Measurements from ENCODE around the gene SLC30A3.
A peak's percentile ranks its signal among the peaks of the same experiment; 100 is the strongest.
"Not testable (repeated sequence)": the region's sequence is repeated elsewhere in the genome, so short reads cannot be mapped to it uniquely, and the experiment has no call there.

The SLC30A3 gene, protein sequence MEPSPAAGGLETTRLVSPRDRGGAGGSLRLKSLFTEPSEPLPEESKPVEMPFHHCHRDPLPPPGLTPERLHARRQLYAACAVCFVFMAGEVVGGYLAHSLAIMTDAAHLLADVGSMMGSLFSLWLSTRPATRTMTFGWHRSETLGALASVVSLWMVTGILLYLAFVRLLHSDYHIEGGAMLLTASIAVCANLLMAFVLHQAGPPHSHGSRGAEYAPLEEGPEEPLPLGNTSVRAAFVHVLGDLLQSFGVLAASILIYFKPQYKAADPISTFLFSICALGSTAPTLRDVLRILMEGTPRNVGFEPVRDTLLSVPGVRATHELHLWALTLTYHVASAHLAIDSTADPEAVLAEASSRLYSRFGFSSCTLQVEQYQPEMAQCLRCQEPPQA

DNA sequence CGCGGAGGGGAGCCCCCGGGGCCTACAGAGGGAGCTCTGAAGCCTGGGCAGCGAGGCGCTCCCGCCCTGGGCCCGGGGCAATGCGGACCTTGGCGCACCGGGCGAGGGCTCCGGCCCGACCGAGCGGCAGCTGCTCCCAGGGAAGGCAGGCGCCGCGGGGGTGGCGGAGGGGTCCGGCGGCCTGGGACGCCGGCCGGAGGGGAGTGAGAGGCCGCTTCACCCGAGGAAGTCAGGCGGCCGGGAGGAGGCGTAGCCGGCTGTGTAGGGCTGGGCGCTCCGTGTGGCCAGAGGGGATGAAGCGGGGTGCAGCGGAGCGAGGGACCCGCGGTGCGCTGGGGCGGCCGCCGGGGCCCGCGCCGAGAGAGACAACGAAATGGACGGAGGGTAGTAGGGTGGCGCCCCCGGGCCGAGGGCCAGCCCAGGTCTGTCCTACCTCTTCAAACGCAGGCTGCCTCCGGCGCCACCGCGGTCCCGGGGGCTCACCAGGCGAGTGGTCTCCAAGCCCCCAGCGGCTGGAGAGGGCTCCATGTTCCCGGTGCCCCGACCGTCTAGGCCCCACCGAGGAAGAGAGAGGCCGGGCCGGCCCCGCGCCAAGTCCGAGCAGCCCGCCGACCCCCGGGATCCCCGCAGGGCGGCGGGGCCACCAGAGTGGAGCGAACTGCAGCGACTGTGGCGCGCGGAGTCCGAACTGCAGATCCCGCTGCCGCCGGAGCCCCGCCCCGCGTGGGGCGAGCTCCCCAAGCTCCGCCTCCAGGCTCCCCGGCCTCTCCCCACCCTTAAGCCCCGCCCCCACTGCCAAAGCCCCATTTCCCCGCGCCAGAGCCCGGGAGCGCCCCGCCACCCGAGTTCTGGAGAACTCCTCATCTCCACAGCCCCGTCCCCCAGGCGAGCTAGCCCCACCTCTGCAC lies at the start of gene SLC30A3:
Gene SLC30A3, minus strand, starts transcription at position 669 of the 908 bp plus-strand sequence. Its CDS starts 141 bp downstream, at position 528.
- DNase-seq, result peak in 1 of 14 donors; percentile 8

DNA sequence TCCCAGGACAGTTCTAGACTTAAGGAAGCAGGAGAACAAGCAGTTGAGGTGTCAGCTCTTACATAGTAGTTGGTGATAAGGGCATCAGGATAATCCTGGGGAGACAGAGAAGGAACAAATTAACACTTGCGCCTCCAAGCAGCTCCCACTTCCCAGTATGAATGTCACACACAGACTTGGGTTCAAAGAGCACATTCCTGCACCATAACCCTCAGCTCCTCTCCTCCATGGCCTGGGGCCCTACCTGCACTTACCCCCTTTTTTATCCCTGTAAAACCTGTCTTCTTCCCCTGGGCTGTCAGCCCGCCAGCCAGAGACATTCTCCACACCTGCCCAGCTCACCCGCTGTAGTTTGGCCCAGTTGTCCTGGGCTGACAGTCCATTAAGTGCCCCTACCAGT lies 49.3 kb upstream of the SLC30A3 start:
- no peak for DNase-seq

DNA sequence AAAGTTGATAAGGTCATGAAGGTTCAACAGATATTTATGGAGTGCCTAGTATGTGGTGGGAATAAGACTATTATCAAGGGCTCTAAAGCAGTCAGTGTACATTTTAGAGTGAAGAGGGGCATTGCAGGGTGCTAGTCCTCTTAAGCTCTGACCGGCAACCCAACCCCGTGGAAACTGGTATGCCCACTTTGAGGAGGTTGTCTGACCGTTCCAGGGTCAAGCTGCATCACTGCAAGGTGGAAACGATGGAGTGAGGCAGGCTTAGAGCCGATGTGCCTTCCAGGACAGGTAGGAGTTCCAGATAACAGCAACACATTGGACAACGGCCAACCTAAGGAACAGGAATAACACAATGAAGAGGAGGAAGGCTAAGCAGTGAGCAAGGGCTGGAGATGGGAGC lies 46.8 kb upstream of the SLC30A3 start:
- no peak for DNase-seq

DNA sequence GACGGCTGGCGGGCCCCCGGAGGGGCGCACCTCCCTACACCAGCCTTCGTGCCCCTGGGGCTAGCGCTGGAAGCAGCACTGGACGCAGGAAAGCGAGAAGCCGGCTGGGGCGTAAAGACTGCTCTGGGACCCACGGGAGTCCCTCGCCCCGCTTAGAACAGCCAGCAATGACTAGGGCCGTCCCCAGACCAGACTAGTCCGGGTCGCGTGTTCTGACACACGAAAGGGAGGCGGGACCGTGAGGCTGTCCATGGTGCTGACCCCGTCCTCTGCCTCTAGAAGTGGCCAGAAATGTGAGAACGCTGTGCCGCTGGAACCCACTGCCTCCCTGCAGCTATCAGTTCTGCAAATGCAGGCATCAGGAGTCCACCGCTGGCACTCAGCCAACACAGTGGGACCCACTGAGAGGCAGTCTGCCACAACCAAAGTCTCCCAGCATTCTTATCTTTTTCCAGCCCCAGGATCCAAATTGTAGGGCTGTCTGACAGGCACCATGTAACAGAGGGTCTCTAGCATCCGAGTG lies 45.6 kb upstream of the SLC30A3 start, which contains the start of gene UCN:
Gene UCN, minus strand, starts transcription at position 87 of the 523 bp plus-strand sequence. CDS start 550 bp downstream, outside the sequence.
- DNase-seq, result no peak

DNA sequence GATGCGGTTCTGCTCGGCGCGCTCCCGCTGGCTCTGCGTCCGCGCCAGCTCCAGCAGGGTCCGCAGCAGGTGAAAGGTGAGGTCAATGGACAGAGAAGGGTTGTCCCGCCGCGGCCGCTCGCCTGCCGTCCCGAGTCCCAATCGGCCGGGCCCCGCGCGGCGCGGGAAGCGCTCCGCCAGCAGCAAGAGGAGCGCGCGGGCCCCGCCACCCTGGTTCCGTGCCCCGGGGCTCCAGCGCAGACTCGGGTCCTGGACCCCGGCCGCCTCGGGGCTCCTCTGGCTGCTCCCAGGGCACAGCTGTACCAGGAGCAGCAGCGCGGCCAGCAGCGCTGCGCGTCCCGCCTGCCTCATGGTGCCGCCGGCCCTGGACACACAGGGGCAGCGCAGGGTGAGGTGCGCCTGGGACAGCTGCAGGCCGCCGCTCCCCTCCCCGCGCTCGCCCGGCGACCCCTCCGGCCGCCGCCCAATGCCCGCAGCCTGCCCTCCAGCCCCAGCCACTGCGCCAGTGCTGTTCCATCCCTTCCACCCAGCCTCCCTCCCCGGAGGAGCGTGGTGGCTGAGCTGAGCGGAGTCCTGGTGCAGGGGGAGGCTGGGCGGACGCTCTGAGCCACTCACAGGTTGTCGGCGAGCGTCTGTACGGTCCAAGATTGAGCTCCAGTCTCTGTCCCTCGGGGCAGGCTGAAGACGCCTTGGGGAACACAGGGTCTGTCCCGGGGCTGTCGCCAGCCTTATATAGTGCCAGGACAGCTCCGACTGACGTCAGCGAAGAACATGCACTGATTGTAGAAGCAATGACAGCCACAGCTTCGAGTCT lies 44.9 kb upstream of the SLC30A3 start:
- no peak for DNase-seq

DNA sequence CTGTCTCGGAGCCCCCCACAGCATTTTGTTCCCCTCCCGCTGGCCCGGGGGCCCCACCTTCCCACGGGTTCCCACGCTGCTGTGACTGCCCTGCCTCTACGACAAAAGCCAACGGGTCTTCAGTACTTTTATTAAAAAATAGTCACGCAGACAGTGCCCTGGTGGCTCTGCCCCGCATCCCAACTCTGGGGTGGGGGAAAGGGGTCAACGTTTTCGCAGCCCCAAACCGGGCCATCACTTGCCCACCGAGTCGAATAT lies 44.4 kb upstream of the SLC30A3 start:
- DNase-seq, result no peak

DNA sequence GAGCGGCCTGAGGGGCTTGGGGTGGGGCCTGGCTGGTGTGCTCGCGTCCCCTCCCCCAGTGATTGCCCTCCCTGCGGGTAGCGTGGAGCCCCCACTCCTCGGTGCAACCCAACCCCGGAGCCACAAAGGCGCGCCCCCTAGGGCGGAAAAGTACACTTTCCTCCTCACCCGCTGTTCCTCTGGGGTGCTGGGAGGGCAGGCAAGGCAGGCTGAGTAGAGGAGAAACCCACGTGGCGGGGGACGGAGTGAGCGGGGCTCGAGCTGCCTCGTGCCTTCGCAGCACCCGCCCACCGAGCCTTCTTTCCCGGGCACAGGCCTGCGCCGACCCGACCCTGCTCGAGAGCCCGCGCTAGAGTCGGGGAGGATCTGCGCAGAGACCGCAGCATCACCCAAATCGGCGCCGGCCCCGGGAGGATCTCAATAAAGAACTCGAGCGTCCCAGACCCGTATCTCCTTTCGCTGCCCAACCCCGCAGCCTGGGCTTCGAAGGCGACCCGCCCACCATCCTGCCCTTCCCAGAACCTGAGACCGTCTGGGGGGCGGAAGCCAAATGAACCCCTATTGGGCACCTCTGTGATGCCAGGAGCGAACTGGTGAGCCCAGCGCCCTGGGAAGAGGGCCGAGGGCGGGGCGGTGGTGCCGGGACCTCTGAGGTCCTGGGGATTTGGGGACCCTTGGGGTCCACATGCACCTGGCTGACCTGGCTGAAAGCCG lies 43.9 kb upstream of the SLC30A3 start:
- DNase-seq, result no peak

DNA sequence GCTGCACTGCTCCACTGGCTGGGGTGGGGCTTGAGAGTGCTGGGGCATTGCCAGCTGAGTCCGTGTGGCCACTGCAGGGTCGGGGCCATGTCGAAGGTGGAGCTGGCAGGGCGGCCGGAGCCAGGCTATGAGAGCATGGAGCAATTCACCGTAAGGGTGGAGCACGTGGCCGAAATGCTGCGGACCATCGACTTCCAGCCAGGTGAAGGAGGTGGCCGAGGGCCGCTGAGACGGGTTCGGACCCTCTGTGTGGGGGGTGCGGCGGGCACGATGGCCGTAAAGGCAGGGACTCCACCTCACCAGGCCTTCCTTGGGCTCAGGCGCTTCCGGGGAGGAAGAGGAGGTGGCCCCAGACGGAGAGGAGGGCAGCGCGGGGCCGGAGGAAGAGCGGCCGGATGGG lies 43.3 kb upstream of the SLC30A3 start:
- DNase-seq, result no peak

DNA sequence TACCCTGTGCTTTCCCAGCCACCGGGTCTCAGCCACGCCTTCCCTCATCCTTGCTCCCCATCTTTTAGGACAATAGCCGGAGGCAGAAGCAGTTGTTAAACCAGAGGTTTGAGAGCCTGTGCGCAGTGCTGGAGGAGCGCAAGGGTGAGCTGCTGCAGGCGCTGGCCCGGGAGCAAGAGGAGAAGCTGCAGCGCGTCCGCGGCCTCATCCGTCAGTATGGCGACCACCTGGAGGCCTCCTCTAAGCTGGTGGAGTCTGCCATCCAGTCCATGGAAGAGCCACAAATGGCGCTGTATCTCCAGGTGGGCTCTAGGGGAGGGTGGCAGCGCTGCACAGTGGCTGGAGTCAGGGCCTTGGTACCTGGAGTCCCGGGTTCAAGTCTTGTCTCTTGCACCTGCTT lies 42.7 kb upstream of the SLC30A3 start:
- no peak for DNase-seq

DNA sequence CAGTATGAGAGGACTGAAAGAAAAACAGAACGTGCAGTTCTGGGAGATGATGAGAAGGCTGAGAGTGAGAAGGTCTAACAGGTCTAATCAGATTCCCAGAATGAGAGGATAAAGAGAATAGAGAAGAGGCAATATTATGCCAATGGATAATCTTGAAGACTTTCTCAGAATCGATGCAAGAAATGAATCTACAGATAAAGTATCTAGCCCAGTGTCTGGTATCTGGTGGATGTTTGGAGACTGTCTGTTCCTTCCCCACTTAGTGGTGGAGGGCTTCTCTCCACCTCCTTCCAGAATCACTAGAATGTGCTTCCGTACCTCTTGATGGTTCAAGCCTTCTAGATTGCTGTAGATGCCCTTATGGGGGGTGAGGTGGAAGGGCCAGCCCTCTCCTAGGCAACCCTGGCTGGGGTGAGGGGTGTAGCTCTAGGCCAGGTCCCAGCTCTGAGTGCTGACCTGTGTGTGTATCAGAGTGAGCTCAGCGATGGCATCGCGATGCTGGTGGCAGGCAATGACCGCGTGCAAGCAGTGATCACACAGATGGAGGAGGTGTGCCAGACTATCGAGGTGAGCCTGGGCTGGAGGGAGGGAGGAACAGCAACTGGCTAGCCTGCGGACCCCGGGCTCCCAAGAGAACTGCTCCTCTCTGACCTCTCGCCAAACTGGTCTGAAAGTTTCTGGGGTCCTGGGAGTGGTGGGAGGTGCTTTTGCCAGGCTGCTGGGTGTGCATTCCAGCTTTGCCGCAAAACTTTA lies 41.8 kb upstream of the SLC30A3 start:
- no peak for DNase-seq

DNA sequence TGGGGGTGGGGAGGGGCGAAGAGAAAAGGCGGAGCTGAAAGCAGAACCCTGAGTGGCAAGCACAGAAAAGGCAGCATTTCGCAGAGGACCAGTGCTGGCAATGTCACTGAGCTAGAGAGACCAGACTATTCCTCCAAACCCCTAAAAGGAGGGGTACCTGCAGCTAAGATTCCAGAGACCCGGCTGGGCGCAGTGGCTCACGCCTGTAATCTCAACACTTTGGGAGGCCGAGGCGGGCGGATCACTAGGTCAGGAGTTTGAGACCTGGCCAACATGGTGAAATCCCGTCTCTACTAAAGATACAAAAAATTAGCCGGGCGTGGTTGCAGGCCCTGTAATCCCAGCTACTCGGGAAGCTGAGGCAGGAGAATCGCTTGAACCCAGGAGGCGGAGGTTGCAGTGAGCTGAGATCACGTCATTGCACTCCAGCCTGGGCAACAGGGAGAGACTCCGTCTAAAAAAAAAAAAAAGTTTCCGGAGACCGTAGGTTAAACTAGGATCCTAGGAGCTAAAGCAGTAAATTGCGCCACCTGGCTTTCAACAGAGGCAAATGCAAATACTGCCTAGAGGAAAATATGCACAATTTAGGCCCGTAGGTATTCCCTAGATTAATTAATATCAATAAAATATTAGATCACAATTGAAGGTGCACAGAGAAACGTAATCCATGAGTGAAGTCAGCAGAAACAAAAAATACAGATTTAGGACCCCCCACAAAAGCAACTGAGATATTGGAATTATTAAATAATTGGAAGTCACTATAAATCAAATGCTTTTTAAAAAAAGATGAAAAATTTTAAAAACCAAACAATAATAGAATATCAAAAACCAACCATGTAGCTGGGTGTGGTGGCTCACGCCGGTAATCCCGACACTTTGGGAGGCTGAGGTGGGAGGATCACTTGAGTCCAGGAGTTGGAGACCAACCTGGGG lies 40.5 kb upstream of the SLC30A3 start:
- peak in 2 of 14 donors; percentile 4 to 11 for DNase-seq

DNA sequence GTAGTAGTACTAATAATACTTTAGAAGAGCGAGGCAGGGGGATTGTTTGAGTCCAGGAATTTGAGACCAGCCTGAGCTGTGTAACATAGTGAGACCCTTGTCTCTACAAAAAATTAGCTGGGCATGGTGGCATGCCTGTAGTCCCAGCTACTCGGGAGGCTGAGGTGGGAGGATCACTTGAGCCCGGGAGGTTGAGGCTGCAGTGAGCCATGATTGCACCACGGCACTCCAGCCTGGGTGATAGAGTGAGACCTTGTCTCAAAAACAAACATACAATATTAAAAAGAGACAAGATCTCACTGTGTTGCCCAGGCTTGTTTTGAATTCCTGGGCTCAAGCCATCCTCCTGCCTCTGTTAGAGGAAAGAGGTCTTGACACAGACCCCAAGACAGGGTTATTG lies 37.8 kb upstream of the SLC30A3 start:
- DNase-seq, result not testable (repeated sequence)

DNA sequence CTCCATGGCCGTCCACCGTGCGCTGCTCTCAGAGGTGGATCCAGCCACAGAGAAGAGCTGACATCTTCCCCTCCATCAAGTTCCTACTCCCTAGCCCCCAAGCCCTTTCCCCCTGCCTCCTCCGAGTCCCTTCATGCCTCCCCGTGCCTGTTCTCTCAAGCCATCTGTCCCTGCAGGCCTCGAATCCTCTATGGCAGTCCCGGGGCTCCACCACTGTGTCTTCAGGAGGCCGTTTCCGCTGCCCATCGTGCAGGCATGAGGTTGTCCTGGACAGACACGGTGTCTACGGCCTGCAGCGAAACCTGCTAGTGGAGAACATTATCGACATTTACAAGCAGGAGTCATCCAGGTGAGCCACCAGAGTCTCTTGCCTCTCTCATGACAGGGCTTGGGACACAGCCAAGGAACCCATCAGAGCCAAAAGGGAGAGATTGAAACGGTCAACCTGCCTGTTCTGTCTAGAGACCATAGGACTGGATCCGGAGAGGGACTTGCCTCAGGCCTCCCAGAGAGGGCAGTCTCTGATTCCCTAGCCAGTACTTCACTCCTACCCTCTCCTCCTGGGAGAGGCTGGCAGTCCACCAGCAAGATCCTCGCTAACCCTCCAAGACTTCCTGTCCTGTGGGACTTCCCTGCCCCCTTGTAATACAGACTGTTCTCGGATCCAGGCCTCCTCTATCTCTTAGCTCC lies 35.7 kb upstream of the SLC30A3 start:
- DNase-seq, result no peak

DNA sequence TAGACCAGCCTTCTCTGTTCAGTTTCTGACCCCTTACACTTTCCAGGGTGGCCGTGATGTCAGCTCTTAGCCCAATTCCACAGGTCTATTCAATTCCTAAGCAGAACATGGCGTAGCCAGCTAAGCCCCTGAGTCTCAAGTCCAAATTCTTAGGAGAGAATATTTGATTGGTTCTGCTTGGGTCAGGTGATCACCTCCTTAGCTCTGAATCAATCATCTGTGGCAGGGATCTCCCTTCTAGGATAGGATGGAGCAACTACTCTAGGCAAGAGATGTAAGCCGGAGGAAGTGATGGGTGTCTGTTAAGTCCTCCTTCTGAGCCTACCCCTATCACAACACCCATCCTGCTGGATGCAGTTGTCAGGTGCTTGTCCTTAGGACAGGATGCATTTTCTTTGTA lies 34.3 kb upstream of the SLC30A3 start:
- DNase-seq, result no peak

DNA sequence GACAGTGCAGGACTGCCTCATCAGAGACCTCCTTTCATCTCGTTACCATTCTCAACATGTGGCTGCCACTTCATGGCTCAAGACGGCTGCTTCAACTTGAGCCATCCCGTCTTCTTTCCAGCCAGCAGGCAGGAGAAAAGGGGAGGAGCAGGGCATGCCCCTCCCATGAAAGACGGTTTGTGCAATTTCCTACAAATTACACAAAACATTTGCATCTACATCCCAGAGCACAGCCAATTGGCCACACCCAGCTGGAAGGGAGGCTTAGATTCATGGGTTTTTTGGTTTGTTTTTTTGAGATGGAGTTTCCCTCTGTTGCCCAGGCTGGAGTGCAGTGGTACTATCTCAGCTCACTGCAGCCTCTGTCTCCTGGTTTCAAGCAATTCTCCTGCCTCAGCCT lies 33.6 kb upstream of the SLC30A3 start:
- DNase-seq, result no peak

DNA sequence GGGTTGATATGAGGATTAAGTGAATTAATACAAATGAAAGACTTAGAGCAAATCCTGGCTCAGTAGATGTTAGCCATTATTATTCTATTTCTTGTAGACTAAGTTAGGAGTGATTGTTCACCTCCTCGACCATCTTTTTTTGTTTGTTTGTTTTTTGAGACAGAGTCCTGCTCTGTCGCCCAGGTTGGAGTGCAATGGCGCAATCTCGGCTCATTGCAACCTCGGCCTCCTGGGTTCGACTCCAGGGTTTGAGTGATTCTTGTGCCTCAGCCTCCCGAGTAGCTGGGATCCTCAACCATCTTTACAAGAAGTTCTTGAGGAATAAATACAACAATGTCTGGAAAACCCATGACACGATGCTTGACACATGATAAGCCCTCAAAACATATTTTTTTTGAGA lies 32.1 kb upstream of the SLC30A3 start:
- DNase-seq, result no peak

DNA sequence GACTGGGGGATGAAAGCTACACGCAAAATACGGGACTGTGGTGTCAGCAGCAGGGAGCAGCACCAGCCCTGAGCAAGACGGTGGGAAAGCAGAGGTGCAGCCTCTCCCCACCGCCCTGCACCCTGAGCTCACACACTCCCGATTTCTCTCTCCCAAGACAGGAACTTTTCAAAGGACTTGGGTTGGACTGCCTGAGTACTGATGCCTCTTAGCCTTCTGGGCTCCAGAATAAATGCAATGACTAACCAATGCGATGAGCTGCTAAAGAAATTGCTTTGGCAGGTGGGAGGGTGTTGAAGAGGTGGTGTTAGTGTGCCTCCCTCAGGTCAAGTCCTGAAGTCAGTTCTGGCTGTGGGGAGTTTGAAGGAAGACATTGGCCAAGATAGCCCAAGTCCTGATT lies 29.0 kb upstream of the SLC30A3 start:
- DNase-seq, result no peak

DNA sequence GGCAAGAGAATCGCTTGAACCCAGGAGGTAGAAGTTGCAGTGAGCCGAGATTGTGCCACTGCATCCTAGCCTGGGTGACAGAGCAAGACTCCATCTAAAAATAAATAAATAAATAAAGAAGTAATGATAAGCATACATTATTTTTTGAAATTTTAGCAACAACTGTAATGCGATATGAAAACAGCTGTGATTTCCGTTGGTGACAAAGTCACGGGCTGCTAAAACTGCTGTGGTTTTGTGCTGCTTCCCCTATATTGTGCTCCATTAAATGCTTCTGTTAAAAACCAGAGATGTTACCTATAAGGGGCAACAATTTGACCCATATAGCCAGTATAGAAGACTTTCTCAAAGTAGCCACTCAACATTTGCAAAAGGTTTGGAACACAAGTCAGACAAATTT lies 27.7 kb upstream of the SLC30A3 start:
- no peak for DNase-seq

DNA sequence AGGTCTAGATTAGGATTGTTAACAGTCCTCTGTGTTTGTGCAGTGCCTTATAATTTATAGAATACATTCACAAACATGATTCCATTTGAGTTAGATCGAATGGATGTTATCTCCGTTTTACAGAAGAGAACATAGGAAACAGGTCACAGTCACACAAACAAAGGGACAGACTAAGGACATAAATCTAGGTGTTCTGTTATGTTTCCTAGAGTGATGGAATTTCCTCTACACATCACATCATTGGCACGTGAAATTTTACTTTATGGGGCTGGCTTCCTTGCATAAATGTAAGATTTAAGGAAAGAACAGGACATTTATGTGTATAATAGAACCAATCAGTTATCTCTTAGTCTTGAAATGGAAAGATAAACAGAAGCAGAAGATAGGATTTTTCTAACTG lies 25.8 kb upstream of the SLC30A3 start:
- DNase-seq, result no peak

All from C1 segment of cervical spinal cord (tissue), 14 donors.